CD4-positive, alpha-beta T cell treated with Interferon alpha-2 for 1 hour (primary cell): ENCODE measurements around the gene EHD4.

Source experiments
- DNase-seq, 2 donors: peaks; one replicate each; pipeline ENCODE4 v3.0.0-alpha.2; 2020 to 2022

EHD4 gene

GRCh38 chr15:41853831-41854230 is 118.5 kb downstream of the EHD4 start:
- DNase-seq: no peak

GRCh38 chr15:41852736-41853590 is 119.4 kb downstream of the EHD4 start:
- no peak for DNase-seq

GRCh38 chr15:41851755-41852370 is 120.5 kb downstream of the EHD4 start:
- no peak for DNase-seq

- no peak for DNase-seq
Measured at GRCh38 chr15:41851167-41851523, 121.2 kb downstream of the EHD4 start.

GRCh38 chr15:41850482-41851166 is 121.7 kb downstream of the EHD4 start:
- no peak for DNase-seq

- DNase-seq: no peak
Measured at GRCh38 chr15:41849861-41850260, 122.5 kb downstream of the EHD4 start.

- no peak for DNase-seq
Measured at GRCh38 chr15:41849204-41849603, 123.2 kb downstream of the EHD4 start.

- no peak for DNase-seq
Measured at GRCh38 chr15:41848631-41849030, 123.7 kb downstream of the EHD4 start.

GRCh38 chr15:41847981-41848380 is 124.4 kb downstream of the EHD4 start:
- DNase-seq: no peak

GRCh38 chr15:41847206-41847605 is 125.2 kb downstream of the EHD4 start:
- DNase-seq: no peak
